Nucleus accumbens (tissue), 56 donors: Measurements from ENCODE around the gene TSKU.

ENCODE experiments used
- DNase-seq, 56 donors: peaks; one replicate each; lab custom pipeline; 2025; lab: John Stamatoyannopoulos, UW

The TSKU gene, protein sequence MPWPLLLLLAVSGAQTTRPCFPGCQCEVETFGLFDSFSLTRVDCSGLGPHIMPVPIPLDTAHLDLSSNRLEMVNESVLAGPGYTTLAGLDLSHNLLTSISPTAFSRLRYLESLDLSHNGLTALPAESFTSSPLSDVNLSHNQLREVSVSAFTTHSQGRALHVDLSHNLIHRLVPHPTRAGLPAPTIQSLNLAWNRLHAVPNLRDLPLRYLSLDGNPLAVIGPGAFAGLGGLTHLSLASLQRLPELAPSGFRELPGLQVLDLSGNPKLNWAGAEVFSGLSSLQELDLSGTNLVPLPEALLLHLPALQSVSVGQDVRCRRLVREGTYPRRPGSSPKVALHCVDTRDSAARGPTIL

DNA sequence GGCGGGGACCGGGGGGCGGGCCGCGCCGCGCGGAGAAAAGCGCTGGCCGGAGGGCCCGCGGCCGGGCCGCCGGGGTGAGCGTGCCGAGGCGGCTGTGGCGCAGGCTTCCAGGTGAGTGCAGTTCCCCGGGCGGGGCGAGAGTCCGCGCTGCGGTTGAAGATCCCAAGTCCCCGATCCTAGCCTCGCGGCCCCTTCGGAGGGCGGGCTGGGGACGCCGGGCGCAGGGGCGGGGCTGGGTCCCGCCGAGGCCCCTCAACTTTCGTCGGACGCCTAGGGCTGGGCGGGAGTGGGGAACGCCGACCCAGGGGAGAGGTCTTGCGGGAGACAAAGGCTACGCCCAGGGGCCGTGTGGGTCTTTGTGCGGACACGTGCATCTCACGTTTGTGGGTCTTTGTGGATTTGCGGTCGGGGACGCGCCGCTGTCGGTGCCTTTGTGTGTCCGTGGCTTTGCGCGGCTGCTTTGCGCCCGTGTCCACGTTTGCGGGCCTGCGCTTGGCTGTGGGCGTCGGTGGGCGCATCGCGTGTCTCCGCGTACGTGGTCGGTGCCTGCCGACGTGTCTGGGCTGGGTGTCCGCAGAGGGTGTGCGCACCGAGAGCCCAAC lies at the start of gene TSKU:
TSS of gene TSKU (plus strand) at position 63 of the 602 bp plus-strand sequence. CDS start 12,261 bp downstream, outside the sequence.
- peak in 1 of 56 donors; percentile 78 for DNase-seq

DNA sequence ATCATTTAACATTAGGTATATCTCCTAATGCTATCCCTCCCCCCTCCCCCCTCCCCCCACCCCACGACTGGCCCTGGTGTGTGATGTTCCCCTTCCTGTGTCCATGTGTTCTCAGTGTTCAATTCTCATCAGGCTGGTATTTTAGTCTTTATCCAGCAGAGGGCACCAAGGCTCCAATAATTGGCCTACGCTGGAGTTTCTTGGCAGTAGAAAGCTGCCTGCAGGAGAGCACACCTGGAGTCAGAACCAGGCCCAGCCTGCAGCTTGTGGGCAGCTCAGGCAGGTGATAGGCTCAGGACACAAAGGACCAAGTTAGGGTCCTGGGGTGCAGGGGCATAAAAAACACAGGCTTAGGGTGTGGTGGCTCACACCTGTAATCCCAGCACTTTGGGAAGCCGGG lies 49.2 kb upstream of the TSKU start:
- DNase-seq, result peak in 29 of 56 donors; percentile 0 to 59 (median 14)

- no peak for DNase-seq
Measured at GRCh38 chr11:76734456-76735420, 48.4 kb upstream of the TSKU start.

DNA sequence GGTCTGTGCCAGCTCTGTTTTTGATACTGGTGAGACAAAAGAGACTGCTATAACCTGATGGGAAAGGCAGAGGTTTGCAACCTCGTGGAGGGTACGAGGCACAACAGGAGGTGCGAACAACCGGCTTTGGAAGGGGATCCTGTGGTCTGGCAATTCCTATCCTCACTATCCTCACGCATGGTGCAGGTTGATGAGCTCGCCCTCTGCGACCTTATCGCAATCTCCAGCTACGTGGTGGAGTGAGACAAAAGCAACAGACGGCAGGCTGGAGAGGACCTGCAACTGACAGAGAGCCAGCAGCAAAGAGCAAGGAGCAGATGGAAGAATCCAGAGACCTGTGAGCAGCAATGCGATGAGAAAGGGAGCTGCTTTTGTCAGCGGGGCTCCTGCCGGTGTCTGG lies 47.3 kb upstream of the TSKU start:
- DNase-seq, result no peak

DNA sequence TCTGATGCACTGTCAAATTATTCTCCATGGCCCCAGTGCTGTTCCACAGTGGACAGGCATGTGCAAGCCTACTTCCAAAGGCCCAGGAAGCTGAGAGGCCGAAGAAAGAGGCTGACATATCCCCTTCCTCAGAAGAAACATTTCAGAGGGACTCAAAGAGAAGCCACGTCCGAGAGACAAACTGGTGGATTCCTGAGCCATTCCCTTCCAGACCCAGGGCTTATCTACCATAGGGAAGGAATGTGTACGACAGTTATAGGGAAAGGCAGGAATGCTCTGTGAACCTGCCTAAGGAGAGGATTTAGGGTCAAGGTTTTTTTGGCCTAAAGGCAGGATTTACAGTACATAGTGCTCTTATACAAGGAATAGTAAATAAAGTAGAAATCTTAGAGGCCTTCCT lies 46.9 kb upstream of the TSKU start:
- no peak for DNase-seq

GRCh38 chr11:76736773-76737495 lies 46.2 kb upstream of the TSKU start:
- DNase-seq, result no peak

DNA sequence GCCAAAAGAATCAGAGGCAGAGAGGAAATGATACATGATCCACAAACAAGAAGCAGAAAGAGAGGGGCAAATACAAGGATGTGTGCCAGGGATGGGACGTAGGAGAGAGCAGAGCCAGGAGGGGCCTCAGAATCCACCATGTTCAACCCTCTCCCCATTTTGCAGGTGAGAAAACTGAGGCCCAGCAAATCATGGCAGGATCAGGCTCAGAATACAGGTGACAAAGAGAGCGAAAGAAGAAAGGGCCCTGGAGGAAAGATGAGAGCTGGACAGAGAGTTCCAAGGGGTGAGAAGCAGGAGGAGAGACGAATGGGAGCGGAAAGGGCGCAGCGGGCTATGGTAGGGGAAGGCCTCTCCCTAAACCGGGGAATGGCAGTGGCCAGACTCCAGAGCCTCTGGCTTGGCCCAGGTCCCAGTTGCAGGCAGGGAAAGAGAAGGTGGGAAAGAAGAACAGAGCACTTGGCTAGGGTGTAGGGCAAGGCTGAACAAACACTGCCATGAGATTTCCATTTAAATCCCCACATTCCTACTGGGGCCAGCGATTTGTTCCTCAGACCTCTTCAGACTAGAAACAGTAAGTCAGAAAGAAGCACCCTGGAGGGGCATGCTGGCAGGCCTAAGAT lies 44.4 kb upstream of the TSKU start:
- DNase-seq, result no peak

DNA sequence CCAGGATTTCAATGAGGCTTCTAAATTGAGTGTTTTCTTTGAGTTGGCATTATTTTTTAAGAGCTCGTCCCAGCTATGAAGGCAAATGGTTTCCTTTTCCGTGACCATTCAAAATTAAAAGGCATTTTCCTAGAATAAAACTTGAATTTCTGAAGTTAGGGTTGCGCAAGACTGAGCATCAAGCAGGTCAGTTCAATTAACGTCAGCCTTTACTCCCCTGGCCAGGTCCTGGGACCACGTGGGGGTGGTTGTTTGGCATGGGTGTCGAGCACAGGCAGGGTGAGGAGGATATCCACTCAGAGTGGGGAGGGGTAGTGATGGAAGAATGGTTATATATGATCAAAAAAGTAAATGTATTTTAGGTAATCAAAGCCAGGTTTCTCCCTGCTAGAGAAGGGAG lies 43.4 kb upstream of the TSKU start:
- DNase-seq, result no peak

GRCh38 chr11:76740772-76741171 lies 42.4 kb upstream of the TSKU start:
- no peak for DNase-seq

DNA sequence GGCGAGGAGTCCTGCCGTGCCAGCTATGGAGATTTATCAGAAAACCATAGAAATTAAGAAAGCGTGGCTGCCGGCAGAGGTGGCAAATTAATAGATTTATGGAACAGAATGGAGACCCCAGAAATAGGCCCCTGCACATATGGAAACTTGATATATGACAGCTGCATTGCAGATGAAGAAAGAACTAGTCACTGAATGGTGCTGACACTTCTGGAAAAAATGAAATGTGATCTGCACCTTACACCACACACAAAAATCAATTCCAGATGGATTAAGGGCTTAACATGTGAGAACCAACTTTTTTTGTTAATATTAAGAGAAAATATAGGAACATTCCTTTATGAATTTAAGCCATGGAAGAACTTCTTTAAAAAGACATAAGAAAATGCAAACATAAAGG lies 40.3 kb upstream of the TSKU start:
- DNase-seq, result no peak

GRCh38 chr11:76744186-76745043 lies 38.7 kb upstream of the TSKU start:
- DNase-seq, result no peak

GRCh38 chr11:76745044-76745376 lies 38.1 kb upstream of the TSKU start:
- DNase-seq, result no peak

DNA sequence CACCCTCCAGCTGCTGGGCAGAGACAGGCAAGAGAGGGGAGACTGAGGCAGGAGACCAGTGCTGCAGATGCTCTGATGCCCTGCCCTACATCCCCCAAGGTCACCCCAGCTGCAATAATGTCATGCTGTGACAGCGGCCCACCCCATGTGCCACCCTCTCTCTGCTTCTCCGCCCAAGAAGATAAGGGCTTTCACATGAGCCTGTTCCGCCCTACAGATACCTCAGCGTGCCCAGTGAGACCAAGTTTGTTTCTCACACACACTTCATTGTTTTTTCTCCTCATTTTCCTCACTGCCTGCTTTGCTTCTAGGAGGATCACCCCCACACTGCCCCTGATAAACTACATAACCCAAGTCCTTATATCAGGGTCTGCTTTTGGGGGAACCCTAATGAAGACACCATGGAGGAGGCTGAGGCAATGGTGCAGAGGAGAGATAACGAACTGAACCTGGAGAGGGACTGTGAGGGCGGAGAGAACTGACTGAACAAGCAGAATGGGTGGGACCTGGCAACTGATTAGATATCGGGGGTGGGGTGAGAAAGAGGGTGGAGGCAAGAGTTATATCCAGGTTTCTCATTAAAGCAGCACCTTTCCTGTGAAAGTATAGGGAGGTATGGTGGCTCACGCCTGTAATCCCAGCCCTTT lies 37.5 kb upstream of the TSKU start:
- DNase-seq, result no peak

DNA sequence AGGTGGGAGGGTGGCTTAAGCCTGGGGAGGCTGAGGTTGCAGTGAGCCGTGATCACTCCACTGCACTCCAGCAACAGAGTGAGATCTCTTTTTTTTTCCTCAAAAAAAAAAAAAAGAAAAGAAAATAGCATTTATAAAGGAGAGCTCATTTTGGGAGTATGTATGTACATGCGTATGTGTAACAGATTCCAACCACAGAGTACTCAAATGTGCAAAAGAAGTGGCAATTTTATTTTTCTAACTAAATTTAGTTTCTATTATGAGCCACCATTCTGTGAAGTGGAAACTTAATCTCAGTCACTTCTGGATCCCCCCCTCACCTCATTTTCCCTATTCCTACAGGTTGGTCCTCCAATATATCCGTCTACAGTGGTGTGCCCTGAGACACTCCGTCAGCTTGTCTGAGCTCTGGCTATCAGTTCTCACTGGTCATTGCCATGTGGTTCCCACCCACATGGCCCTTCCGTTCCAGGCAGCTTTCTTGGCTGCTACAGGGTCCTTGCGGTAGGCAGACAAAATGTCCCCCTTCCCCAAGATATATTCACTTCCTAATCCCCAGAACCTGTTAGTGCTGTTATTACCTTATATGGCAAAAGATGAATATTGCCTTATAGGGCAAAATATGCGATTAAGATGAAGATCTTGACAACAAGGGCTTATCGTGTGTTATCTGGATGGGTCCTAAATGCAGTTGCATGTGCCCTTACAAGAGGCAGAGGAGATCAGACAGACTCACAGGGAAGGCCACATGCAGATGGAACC lies 35.8 kb upstream of the TSKU start:
- DNase-seq, result no peak

- no peak for DNase-seq
Measured at GRCh38 chr11:76747915-76748860, 35.0 kb upstream of the TSKU start.

DNA sequence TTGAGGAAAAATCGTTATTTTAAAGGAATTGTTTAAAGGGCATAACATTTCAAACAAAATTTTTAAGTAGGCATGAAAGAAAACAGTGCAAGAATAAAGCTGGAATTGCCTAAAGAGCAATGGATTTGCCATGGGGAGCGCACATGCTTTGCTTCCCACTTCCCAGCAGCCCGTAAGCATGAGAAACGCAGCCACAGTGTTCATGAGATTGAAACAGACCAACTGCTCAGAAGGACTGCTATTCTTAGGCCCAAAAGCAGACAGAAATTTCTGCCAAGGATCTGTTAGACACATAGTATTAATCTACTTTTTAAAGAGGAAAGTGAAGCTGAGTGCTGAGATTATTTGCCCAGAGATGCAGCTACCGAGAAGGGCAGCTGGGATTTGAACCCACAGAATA lies 34.2 kb upstream of the TSKU start:
- no peak for DNase-seq

DNA sequence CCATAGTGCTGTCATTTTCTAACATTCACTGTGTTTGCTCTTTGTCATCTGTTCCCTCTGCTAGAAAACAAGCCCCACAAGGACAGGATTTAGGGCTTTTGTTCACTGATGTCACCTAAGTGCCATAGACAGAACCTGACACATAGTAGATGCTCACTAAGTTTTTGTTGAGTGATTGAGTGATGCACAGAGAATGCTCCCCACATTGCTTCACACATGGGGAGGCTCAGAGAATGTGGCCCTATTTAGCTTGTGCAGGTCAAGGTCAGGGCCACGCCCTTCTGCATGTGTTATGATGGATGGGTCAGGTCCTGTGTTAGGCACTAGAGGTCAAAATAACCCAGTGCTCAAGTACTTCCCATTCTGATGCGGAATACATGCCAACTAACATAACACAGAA lies 33.1 kb upstream of the TSKU start:
- DNase-seq, result no peak
